Stomach (tissue), 9 donors: ENCODE results near the gene ADAM22. TPM values are rescaled to one million over a fixed set of nuclear protein-coding genes. Genes with fewer than 3 reads are reported as not detected.

Experiments
- DNase-seq, 2 donors: peaks; one replicate each; pipeline versions ENCODE4 v3.0.0 to v3.0.0-alpha.2; 2013 to 2019
- H3K27ac ChIP-seq, 5 donors: fragments of 200-600 bp in 4 of 5; sonication (generic) in 4 of 5; one replicate each; pipeline ENCODE4 v1.5.1; 2013 to 2019; ENCODE audit warnings: mild to moderate bottlenecking in 1 of 5, moderate library complexity in 1 of 5
- H3K27me3 ChIP-seq, 3 donors: fragments of 200-600 bp; sonication (generic); one replicate each; pipeline ENCODE4 v1.5.1; 2017 to 2019; ENCODE audit warnings: mixed run types in 1 of 3
- H3K36me3 ChIP-seq, 4 donors: fragments of 200-600 bp; sonication (generic); 1 replicate in 3 of 4; 2 replicates in 1 of 4; pipeline ENCODE4 v1.5.1; 2016 to 2019
- H3K4me1 ChIP-seq, 4 donors: fragments of 200-600 bp; sonication (generic); one replicate each; pipeline ENCODE4 v1.5.1; 2016 to 2019
- H3K4me3 ChIP-seq, 4 donors: fragments of 200-600 bp; sonication (generic) in 3 of 4; one replicate each; pipeline ENCODE4 v1.5.1; 2016 to 2019; ENCODE audit warnings: mild to moderate bottlenecking in 1 of 4
- H3K9me3 ChIP-seq, 4 donors: fragments of 200-600 bp; sonication (generic); one replicate each; pipeline ENCODE4 v1.5.1; 2016 to 2019
- CTCF ChIP-seq, 7 experiments: fragments of 450-650 bp in 4 of 7; fragments of 200-600 bp in 3 of 7; sonication (generic) in 3 of 7; IDR thresholded peaks; one replicate each; pipeline ENCODE4 v1.5.1; 2016 to 2019; ENCODE audit warnings: antibody characterized with exemption in 7 of 7, control low read depth in 2 of 7, mild to moderate bottlenecking in 1 of 7
- EP300 ChIP-seq: sonication (generic); formaldehyde crosslinking; IDR thresholded peaks from one replicate; pipeline ENCODE4 v1.6.1; 2017; ENCODE audit warnings: antibody characterized with exemption
- POLR2A ChIP-seq, 4 donors: fragments of 450-650 bp; IDR thresholded peaks; one replicate each; pipeline ENCODE4 v1.6.1; 2016; ENCODE audit warnings: antibody characterized with exemption in 4 of 4, control low read depth in 2 of 4, mild to moderate bottlenecking in 1 of 4, moderate library complexity in 1 of 4
- POLR2AphosphoS5 ChIP-seq, 3 donors: sonication (generic); formaldehyde crosslinking; IDR thresholded peaks; one replicate each; pipeline ENCODE4 v1.6.1; 2016; ENCODE audit warnings: antibody characterized with exemption in 3 of 3
- WGBS, 5 donors: extraction: QIAGEN DNeasy Blood & Tissue Kit in 3 of 5; methylation state at CpG; one replicate each; pipeline versions ENCODE4 v1.1.5 to v1.1.7; 2013 to 2018; 5-methylcytosine and 5-hydroxymethylcytosine counted together
- intact Hi-C: fragments of 100-400 bp; cut with DNase I; formaldehyde crosslinking; loops from one replicate; pipeline ENCODE4 v1.15.1; 2023; ENCODE audit warnings: low total_unique reads
- polyA plus RNA-seq, 3 donors: library from polyadenylated mRNA; stranded (reverse); fragments of 200-250 nt; gene quantifications; one replicate each; pipeline ENCODE4 v1.2.3, GENCODE V29; 2013
- total RNA-seq, 5 donors: library from RNA; depleted of rRNA; stranded (reverse); fragments of >200 nt; gene quantifications; one replicate each; pipeline versions ENCODE4 v1.1.0 to v1.2.3, GENCODE V29; 2014 to 2016
- donor health status: healthy with polysubstance abuse.
- donor health status: Bipolar disorder and iron deficiency.
- donor health status: healthy.

ADAM22 gene
- total and polyA plus RNA-seq, 8 donors = 0.06 to 16.8 (median 0.29) TPM; not detected in 1

DNA sequence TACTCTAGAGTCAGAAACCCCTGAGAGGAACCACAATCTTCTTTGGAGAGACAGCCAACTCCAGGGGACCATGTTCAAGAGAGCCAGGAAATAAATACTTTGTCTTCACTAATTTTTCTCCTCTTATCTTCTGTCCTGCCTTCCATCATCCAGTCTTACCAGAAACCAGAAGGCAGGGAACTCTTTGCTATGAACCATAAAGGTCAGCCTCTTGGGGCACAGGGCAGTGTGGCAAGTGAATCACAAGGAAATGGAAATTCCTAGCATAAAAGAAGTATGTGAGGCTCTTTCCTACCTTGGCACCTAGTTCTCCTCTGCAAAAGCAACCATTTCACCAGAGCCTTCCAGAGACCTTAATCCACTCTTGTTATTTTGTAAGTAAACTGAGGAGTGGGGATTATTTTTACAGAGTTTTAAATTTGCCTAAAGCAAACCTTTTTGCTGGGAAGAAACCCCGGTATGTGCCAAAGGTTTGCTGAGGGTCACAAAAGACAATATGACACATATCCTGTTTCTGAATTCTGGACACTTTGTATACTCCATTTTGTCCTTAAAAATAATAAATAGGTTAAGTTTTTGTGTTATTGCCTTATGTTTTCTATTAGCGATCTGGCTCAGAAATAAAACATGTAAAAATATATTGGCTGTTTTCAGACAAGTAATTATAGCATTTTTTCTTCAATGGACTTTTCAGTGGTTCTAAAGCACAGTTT lies 87.1 kb downstream of the ADAM22 start:
- no peaks in the 10 kb centered on the region for H3K36me3 ChIP-seq
- 74 to 79% (median 78%) methylated on average over 2 of the region's 2 CpGs for WGBS, 5 donors
- intact Hi-C loops = no loop called here
- no peak for DNase-seq
- H3K9me3 ChIP-seq = peaks cover 0 to 7% (median 0%) of the 10 kb centered on the region in 4 donors
- H3K4me1 ChIP-seq = no peaks in the 10 kb centered on the region
- no peak overlapping the region for H3K4me3 ChIP-seq
- H3K27ac ChIP-seq = no peak overlapping the region
- no peaks in the 10 kb centered on the region for H3K27me3 ChIP-seq
- TF ChIP-seq POLR2A (IDR thresholded peaks at IDR 0.05) (no peak), POLR2AphosphoS5 (IDR thresholded peaks at IDR 0.05) (no peak), CTCF (IDR thresholded peaks at IDR 0.05) (no peak), EP300 (no peak)

DNA sequence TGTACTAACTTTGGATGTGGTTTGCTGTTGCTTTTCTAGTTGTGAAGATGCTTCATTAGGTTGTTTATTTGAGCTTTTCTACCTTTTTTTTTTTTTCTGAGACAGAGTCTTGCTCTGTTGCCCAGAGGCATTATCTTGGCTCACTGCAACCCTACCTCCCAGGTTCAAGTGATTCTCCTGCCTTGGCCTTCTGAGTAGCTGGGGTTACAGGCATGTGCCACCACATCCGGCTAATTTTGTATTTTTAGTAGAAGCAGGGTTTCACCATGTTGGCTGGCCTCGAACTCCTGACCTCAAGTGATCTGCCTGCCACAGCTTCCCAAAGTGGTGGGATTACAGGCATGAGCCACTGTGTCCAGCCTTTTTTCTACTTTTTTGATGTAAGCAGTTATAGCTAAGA lies 93.7 kb downstream of the ADAM22 start:
- Histone ChIP-seq H3K4me1 (no peaks in the 10 kb centered on the region), H3K27me3 (no peaks in the 10 kb centered on the region), H3K27ac (no peak overlapping the region), H3K9me3 (peaks cover 5 to 36% (median 19%) of the 10 kb centered on the region in 4 donors), H3K36me3 (no peaks in the 10 kb centered on the region), H3K4me3 (no peak overlapping the region)
- intact Hi-C loops = no loop called here
- no peak for DNase-seq
- no peak for TF ChIP-seq CTCF (IDR thresholded peaks at IDR 0.05)
- TF ChIP-seq EP300 = no peak
- no peak for TF ChIP-seq POLR2A (IDR thresholded peaks at IDR 0.05)
- no peak for TF ChIP-seq POLR2AphosphoS5 (IDR thresholded peaks at IDR 0.05)
- WGBS, 5 donors = 89 to 98% (median 91%) methylated on average over 2 of the region's 2 CpGs

GRCh38 chr7:88034083-88034695 lies 100.1 kb downstream of the ADAM22 start:
- no peak overlapping the region for H3K27ac ChIP-seq
- H3K9me3 ChIP-seq = peaks cover 5 to 29% (median 19%) of the 10 kb centered on the region in 4 donors
- WGBS, 5 donors = 89 to 93% (median 91%) methylated on average over 7 of the region's 7 CpGs
- TF ChIP-seq POLR2AphosphoS5 (IDR thresholded peaks at IDR 0.05) (no peak), POLR2A (IDR thresholded peaks at IDR 0.05) (no peak)
- intact Hi-C loops = no loop called here
- H3K4me1 ChIP-seq = no peaks in the 10 kb centered on the region
- H3K27me3 ChIP-seq = no peaks in the 10 kb centered on the region
- no peak overlapping the region for H3K4me3 ChIP-seq
- no peak for DNase-seq
- no peaks in the 10 kb centered on the region for H3K36me3 ChIP-seq

- Histone ChIP-seq H3K27me3 (no peaks in the 10 kb centered on the region), H3K4me1 (no peaks in the 10 kb centered on the region), H3K36me3 (no peaks in the 10 kb centered on the region), H3K4me3 (no peak overlapping the region), H3K27ac (no peak overlapping the region), H3K9me3 (peaks cover 0 to 4% (median 2%) of the 10 kb centered on the region in 4 donors)
- intact Hi-C loops = no loop called here
- DNase-seq = no peak
- 88 to 94% (median 90%) methylated on average over 3 of the region's 3 CpGs for WGBS, 5 donors
- TF ChIP-seq CTCF (IDR thresholded peaks at IDR 0.05) (no peak), POLR2AphosphoS5 (IDR thresholded peaks at IDR 0.05) (no peak), EP300 (no peak), POLR2A (IDR thresholded peaks at IDR 0.05) (no peak)
Observed at GRCh38 chr7:88037050-88037449, 103.0 kb downstream of the ADAM22 start.

DNA sequence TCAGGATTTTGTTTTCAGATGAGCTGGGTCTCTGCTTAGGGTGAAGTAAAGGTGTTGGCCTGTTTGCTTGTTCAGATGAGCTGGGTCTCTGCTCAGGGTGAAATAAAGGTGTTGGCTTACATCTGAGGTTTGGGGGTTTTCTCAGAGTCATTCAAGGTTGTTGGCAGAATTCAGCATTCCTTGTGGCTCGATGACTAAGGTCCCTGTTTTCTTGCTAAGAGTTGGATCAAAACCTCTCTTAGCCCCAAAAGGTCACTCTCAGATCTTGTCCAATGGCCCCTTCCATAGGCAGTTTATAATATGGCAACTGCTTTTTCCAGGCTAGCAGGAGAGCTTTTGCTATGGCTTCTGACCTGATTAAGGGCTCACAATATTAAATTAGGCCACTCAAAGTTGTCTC lies 106.6 kb downstream of the ADAM22 start:
- H3K36me3 ChIP-seq = no peaks in the 10 kb centered on the region
- H3K27me3 ChIP-seq = no peaks in the 10 kb centered on the region
- no peaks in the 10 kb centered on the region for H3K4me1 ChIP-seq
- no peak overlapping the region for H3K4me3 ChIP-seq
- intact Hi-C loops = no loop called here
- H3K9me3 ChIP-seq = no peaks in the 10 kb centered on the region
- TF ChIP-seq EP300 = no peak
- no peak for TF ChIP-seq CTCF (IDR thresholded peaks at IDR 0.05)
- TF ChIP-seq POLR2A (IDR thresholded peaks at IDR 0.05) = no peak
- WGBS, 5 donors = 68 to 78% (median 71%) methylated on average over 1 of the region's 1 CpG
- H3K27ac ChIP-seq = no peak overlapping the region
- DNase-seq = no peak
